Type B pancreatic cell (in vitro differentiated cells): ENCODE data around the gene NKIRAS1. TPM values are rescaled to one million over a fixed set of nuclear protein-coding genes. Genes with fewer than 3 reads are reported as not detected.

ENCODE experiments used
- DNase-seq: peaks from one replicate; pipeline ENCODE4 v3.0.0; 2021; ENCODE audit warnings: mixed read lengths; ENCODE audit not compliant: unreplicated experiment; ENCODE audit errors: extremely low spot score
- H3K27ac Mint-ChIP-seq: 2 replicates; pipeline ENCODE4 v1.8.0; 2021; ENCODE audit warnings: mild to moderate bottlenecking, mixed read lengths
- H3K27me3 Mint-ChIP-seq: 2 replicates; pipeline ENCODE4 v1.8.0; 2021; ENCODE audit warnings: mixed read lengths
- H3K36me3 Mint-ChIP-seq: 2 replicates; pipeline ENCODE4 v1.8.0; 2021; ENCODE audit warnings: mixed read lengths
- H3K4me1 Mint-ChIP-seq: one replicate; pipeline ENCODE4 v1.8.0; 2021; ENCODE audit warnings: mixed read lengths; ENCODE audit not compliant: unreplicated experiment
- H3K4me3 Mint-ChIP-seq: 2 replicates; pipeline ENCODE4 v1.8.0; 2021; ENCODE audit warnings: mild to moderate bottlenecking, mixed read lengths
- H3K9me3 Mint-ChIP-seq: 2 replicates; pipeline ENCODE4 v1.8.0; 2021; ENCODE audit warnings: mixed read lengths
- CTCF ChIP-seq: fragments of 200-600 bp; sonication (generic); conservative IDR thresholded peaks from 2 replicates; pipeline ENCODE4 v1.5.0; 2021; ENCODE audit warnings: antibody characterized with exemption, mild to moderate bottlenecking
- total RNA-seq: library from RNA; stranded (reverse); gene quantifications from 2 replicates; pipeline ENCODE4 v1.2.1, GENCODE V29; 2021; ENCODE audit warnings: low replicate concordance

The NKIRAS1 gene
- total RNA-seq, 1 donor from 2014 or later, result 10.8 TPM

DNA sequence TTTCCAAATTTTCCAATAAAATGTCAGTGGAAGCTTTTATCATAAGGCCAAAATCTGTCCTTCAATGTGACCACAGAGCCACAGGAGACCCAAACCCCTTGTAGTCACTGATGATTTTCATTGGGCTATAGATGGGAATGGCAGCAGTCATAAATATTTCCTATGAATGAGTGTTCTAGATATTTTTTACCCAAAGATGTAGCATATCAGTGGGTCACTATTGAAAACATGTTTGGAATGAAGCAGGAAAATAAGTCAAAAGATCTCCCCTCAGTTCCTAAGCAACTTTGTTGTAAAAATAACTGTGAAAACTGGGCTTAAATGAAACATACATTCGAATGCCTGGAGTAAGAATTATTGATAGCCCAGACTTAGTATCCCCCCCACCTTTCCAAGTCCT, 49.0 kb downstream of the NKIRAS1 start:
- H3K4me1 Mint-ChIP-seq, result peaks cover 55% of the 10 kb centered on the region

DNA sequence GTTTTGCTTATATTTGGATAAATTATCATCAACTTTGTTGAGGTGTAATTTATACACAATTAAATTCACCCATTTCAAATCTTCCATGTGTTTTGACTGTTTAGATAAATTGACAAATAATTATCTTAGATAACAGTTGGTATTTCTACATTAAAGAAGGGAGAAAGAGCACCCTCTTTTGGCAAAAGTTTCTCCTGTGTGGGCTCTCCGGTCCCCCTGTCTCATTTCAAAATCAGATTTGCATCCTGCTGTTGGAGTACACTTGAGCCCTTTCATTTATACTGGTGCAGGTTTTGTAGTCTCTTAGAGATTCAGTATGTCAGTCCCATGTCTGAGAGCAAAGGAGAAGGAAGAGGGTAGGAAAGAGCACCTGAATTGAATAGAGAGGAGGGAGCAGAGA, 49.4 kb downstream of the NKIRAS1 start:
- no peak overlapping the region for H3K27ac Mint-ChIP-seq

More for the DNA sequence above, 49.0 kb downstream of the NKIRAS1 start:
- H3K27me3 Mint-ChIP-seq, result no peaks in the 10 kb centered on the region
- no peak overlapping the region for H3K4me3 Mint-ChIP-seq
- H3K36me3 Mint-ChIP-seq, result peaks cover 13% of the 10 kb centered on the region
- H3K27ac Mint-ChIP-seq, result no peak overlapping the region
- H3K9me3 Mint-ChIP-seq, result no peaks in the 10 kb centered on the region
- no peak for TF ChIP-seq CTCF
- no peak for DNase-seq

GRCh38 chr3:23865595-23866396, 51.0 kb downstream of the NKIRAS1 start:
- H3K4me1 Mint-ChIP-seq, result peaks cover 64% of the 10 kb centered on the region

More for the DNA sequence above, 49.4 kb downstream of the NKIRAS1 start:
- Mint-ChIP-seq H3K36me3 (peaks cover 15% of the 10 kb centered on the region), H3K4me3 (no peak overlapping the region), H3K27me3 (no peaks in the 10 kb centered on the region), H3K4me1 (peaks cover 56% of the 10 kb centered on the region), H3K9me3 (no peaks in the 10 kb centered on the region)
- DNase-seq, result no peak
- no peak for TF ChIP-seq CTCF

DNA sequence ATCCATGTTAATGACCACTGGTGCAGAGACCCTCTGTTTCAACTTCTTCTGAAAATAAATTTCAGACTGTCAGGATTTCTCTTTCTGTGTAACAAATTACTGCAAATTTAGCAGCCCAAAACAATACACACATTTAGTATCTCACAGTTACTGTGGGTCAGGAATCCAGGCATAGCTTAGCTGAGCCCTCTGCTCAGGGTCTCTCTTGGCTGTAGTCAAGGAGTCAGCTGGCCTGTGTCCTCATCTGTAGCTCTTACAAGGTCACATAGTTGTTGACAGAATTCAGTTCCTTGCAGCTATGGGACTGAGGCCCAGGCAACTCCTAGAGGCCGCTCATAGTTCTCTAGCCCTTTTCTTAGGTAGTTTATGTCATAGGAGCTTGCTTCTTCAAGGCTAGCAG, 51.9 kb downstream of the NKIRAS1 start:
- no peaks in the 10 kb centered on the region for H3K9me3 Mint-ChIP-seq
- no peak overlapping the region for H3K4me3 Mint-ChIP-seq
- peaks cover 61% of the 10 kb centered on the region for H3K4me1 Mint-ChIP-seq
- no peaks in the 10 kb centered on the region for H3K27me3 Mint-ChIP-seq
- no peak for DNase-seq
- no peak for TF ChIP-seq CTCF
- peaks cover 21% of the 10 kb centered on the region for H3K36me3 Mint-ChIP-seq
- H3K27ac Mint-ChIP-seq, result peak overlapping the region; percentile 0

More at GRCh38 chr3:23865595-23866396, 51.0 kb downstream of the NKIRAS1 start:
- peaks cover 23% of the 10 kb centered on the region for H3K36me3 Mint-ChIP-seq
- peak overlapping the region; percentile 53 for H3K4me3 Mint-ChIP-seq
- H3K27ac Mint-ChIP-seq, result peak overlapping the region; percentile 63
- H3K27me3 Mint-ChIP-seq, result no peaks in the 10 kb centered on the region
- no peak for DNase-seq
- no peak for TF ChIP-seq CTCF
- no peaks in the 10 kb centered on the region for H3K9me3 Mint-ChIP-seq

DNA sequence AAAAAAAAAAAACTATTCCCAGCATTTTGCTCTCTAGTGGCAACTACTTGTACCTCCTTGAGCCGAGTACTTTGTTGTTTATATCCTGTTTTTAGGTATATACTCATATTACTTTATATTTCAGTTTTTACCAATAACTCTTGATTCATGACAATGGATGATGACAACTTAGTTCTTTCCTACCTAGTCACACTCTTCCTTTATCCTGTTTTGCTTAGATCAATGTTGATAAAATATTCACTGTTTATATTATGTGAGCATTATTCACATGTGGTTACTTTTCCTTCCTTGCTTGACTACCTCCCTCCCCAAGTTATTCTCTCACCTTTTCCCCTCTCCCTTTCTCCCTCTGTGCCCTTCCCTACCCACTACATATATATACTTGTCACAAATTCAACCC, 53.7 kb downstream of the NKIRAS1 start:
- no peak for DNase-seq
- H3K4me3 Mint-ChIP-seq, result no peak overlapping the region
- H3K9me3 Mint-ChIP-seq, result no peaks in the 10 kb centered on the region
- peaks cover 20% of the 10 kb centered on the region for H3K36me3 Mint-ChIP-seq
- H3K27me3 Mint-ChIP-seq, result no peaks in the 10 kb centered on the region
- TF ChIP-seq CTCF, result no peak
- peaks cover 65% of the 10 kb centered on the region for H3K4me1 Mint-ChIP-seq
- no peak overlapping the region for H3K27ac Mint-ChIP-seq
